Measurements from ENCODE around the gene TMEM108.

DNA sequence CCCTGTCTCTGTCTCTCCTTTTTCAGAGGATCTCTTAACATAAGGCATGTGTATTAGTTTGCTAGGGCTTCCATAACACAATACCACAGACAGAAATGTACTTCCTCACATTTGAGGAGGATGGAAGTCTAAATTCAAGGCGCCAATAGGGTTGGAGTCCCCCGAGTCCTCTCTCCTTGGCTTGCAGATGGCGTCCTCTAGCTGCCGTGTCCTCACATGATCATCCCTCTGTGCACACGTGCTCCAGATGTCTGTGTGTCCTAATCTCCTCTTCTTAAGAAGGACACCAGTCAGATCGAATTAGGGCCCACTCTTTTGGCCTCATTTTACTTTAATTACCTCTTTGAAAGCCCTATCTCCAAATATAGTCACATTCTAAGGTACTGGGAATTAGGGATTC, 338.6 kb downstream of the TMEM108 start:
- TF ChIP-seq, protein P1, sequence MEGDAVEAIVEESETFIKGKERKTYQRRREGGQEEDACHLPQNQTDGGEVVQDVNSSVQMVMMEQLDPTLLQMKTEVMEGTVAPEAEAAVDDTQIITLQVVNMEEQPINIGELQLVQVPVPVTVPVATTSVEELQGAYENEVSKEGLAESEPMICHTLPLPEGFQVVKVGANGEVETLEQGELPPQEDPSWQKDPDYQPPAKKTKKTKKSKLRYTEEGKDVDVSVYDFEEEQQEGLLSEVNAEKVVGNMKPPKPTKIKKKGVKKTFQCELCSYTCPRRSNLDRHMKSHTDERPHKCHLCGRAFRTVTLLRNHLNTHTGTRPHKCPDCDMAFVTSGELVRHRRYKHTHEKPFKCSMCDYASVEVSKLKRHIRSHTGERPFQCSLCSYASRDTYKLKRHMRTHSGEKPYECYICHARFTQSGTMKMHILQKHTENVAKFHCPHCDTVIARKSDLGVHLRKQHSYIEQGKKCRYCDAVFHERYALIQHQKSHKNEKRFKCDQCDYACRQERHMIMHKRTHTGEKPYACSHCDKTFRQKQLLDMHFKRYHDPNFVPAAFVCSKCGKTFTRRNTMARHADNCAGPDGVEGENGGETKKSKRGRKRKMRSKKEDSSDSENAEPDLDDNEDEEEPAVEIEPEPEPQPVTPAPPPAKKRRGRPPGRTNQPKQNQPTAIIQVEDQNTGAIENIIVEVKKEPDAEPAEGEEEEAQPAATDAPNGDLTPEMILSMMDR (conservative IDR thresholded peaks at IDR 0.05; ENCODE audit: low read depth in 2 of 2): peak; percentile 27 to 68; a peak in 3 of 4 replicates
- TF ChIP-seq POLR2AphosphoS5 (IDR thresholded peaks at IDR 0.05; ENCODE audit: low read depth) (no peak), STAT1 (IDR thresholded peaks at IDR 0.05; ENCODE audit: unreplicated experiment) (no peak), EZH2 (IDR thresholded peaks at IDR 0.05; ENCODE audit: low read depth, unreplicated experiment) (no peak), JUNB (IDR thresholded peaks at IDR 0.05; ENCODE audit: unreplicated experiment) (no peak), CREB1 (CRISPR knock-in tag; IDR thresholded peaks at IDR 0.05; ENCODE audit: low read depth) (no peak), EZH2phosphoT487 (IDR thresholded peaks at IDR 0.05; ENCODE audit: unreplicated experiment) (no peak)
- TF ChIP-seq, protein P2, sequence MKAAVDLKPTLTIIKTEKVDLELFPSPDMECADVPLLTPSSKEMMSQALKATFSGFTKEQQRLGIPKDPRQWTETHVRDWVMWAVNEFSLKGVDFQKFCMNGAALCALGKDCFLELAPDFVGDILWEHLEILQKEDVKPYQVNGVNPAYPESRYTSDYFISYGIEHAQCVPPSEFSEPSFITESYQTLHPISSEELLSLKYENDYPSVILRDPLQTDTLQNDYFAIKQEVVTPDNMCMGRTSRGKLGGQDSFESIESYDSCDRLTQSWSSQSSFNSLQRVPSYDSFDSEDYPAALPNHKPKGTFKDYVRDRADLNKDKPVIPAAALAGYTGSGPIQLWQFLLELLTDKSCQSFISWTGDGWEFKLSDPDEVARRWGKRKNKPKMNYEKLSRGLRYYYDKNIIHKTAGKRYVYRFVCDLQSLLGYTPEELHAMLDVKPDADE (IDR thresholded peaks at IDR 0.05): no peak
- TF ChIP-seq, protein P3, sequence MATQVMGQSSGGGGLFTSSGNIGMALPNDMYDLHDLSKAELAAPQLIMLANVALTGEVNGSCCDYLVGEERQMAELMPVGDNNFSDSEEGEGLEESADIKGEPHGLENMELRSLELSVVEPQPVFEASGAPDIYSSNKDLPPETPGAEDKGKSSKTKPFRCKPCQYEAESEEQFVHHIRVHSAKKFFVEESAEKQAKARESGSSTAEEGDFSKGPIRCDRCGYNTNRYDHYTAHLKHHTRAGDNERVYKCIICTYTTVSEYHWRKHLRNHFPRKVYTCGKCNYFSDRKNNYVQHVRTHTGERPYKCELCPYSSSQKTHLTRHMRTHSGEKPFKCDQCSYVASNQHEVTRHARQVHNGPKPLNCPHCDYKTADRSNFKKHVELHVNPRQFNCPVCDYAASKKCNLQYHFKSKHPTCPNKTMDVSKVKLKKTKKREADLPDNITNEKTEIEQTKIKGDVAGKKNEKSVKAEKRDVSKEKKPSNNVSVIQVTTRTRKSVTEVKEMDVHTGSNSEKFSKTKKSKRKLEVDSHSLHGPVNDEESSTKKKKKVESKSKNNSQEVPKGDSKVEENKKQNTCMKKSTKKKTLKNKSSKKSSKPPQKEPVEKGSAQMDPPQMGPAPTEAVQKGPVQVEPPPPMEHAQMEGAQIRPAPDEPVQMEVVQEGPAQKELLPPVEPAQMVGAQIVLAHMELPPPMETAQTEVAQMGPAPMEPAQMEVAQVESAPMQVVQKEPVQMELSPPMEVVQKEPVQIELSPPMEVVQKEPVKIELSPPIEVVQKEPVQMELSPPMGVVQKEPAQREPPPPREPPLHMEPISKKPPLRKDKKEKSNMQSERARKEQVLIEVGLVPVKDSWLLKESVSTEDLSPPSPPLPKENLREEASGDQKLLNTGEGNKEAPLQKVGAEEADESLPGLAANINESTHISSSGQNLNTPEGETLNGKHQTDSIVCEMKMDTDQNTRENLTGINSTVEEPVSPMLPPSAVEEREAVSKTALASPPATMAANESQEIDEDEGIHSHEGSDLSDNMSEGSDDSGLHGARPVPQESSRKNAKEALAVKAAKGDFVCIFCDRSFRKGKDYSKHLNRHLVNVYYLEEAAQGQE (IDR thresholded peaks at IDR 0.05; ENCODE audit: unreplicated experiment): no peak
